Suprapubic skin (tissue), 4 donors: ENCODE measurements around the gene HBEGF.

ENCODE experiments used
- EP300 ChIP-seq: sonication (generic); formaldehyde crosslinking; IDR thresholded peaks from one replicate; pipeline ENCODE4 v1.6.1; 2017; ENCODE audit warnings: antibody characterized with exemption
- POLR2A ChIP-seq, 2 donors: fragments of 450-650 bp; IDR thresholded peaks; one replicate each; pipeline ENCODE4 v1.6.1; 2017; ENCODE audit warnings: antibody characterized with exemption in 2 of 2, mild to moderate bottlenecking in 2 of 2, moderate library complexity in 2 of 2
- POLR2AphosphoS5 ChIP-seq, 3 donors: sonication (generic); formaldehyde crosslinking; IDR thresholded peaks; one replicate each; pipeline ENCODE4 v1.6.1; 2017; ENCODE audit warnings: antibody characterized with exemption in 3 of 3
- TF ChIP-seq, protein P1 (sequence below), 2 donors: fragments of 200-600 bp in 1 of 2; fragments of 450-650 bp in 1 of 2; sonication (generic) in 1 of 2; IDR thresholded peaks; one replicate each; pipeline ENCODE4 v1.5.1; 2016 to 2019; ENCODE audit warnings: antibody characterized with exemption in 2 of 2, mild to moderate bottlenecking in 1 of 2, moderate library complexity in 1 of 2

DNA sequence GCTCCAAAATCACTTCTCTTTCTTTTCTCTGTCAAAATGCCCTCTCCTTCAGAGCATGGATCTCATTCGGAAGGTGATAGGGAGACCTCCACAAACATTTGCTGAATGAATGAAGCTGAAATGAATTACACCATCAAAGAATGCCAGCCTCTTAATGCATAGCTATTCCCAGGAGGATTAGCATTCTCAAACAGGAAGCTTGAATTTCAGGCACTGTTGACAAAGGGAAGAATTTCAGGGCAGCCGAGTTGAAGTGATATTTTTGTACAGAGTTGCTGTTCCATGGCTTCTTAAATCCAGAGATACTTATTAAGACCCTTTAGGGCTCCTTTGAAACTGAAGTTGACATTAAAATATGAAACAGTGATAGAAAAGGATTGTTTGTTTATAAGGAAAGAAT, 18.8 kb downstream of the HBEGF start:
- TF ChIP-seq, protein P1, sequence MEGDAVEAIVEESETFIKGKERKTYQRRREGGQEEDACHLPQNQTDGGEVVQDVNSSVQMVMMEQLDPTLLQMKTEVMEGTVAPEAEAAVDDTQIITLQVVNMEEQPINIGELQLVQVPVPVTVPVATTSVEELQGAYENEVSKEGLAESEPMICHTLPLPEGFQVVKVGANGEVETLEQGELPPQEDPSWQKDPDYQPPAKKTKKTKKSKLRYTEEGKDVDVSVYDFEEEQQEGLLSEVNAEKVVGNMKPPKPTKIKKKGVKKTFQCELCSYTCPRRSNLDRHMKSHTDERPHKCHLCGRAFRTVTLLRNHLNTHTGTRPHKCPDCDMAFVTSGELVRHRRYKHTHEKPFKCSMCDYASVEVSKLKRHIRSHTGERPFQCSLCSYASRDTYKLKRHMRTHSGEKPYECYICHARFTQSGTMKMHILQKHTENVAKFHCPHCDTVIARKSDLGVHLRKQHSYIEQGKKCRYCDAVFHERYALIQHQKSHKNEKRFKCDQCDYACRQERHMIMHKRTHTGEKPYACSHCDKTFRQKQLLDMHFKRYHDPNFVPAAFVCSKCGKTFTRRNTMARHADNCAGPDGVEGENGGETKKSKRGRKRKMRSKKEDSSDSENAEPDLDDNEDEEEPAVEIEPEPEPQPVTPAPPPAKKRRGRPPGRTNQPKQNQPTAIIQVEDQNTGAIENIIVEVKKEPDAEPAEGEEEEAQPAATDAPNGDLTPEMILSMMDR (IDR thresholded peaks at IDR 0.05): no peak
- TF ChIP-seq POLR2A (IDR thresholded peaks at IDR 0.05) (no peak), POLR2AphosphoS5 (IDR thresholded peaks at IDR 0.05) (no peak), EP300 (no peak)
